ENCODE results near the gene NDUFS5.
"Not testable (repeated sequence)": the region's sequence is repeated elsewhere in the genome, so short reads cannot be mapped to it uniquely, and the experiment has no call there.

The NDUFS5 gene

GRCh38 chr1:39026051-39026865 lies at the start of gene NDUFS5:
Gene NDUFS5 (plus strand): TSS chr1:39026350. CDS start chr1:39028725, 2,375 bp downstream.
- peak; percentile 14 to 94 (median 80) for DNase-seq

GRCh38 chr1:38977399-38978244 lies 48.5 kb upstream of the NDUFS5 start:
- not testable (repeated sequence) for DNase-seq

- DNase-seq, result not testable (repeated sequence)
Measured at GRCh38 chr1:38978245-38978542, 48.0 kb upstream of the NDUFS5 start.

- DNase-seq, result not testable (repeated sequence)
Measured at GRCh38 chr1:38979380-38979779, 46.8 kb upstream of the NDUFS5 start.

DNA sequence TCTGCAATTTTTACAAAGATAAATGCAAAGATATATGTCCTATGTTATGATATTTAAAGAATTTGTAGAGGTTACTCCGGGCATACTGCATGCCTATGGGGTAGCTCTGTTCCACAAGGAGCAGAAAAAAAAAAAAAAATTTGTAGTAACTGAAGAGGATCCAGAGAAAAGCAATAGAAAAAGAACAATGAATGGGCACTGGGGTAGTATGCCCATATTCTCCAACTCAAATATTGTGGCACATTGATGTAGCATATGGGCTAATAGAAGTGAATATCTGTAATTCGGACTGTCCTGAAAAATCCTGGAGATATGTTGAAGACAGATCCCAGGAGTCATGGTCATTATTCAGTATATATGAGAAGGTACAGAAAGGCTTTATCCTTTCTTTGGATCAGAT lies 36.2 kb upstream of the NDUFS5 start:
- DNase-seq, result no peak

GRCh38 chr1:38990386-38990737 lies 35.8 kb upstream of the NDUFS5 start:
- no peak for DNase-seq

- peak; percentile 56 to 99 (median 96) for DNase-seq
Measured at GRCh38 chr1:38990738-38991637, 35.2 kb upstream of the NDUFS5 start, which contains the start of gene AKIRIN1. Gene AKIRIN1 (plus strand): TSS chr1:38991276. CDS start chr1:38991381, 105 bp downstream.

GRCh38 chr1:38991638-38992411 lies 34.3 kb upstream of the NDUFS5 start:
- DNase-seq, result peak in 41 of 56 donors; percentile 6 to 60 (median 36)

GRCh38 chr1:38992412-38993111 lies 33.6 kb upstream of the NDUFS5 start:
- DNase-seq, result peak in 3 of 56 donors; percentile 3 to 44 (median 6)

- DNase-seq, result no peak
Measured at GRCh38 chr1:38994196-38994595, 32.0 kb upstream of the NDUFS5 start.

- no peak for DNase-seq
Measured at GRCh38 chr1:38997034-38997900, 28.9 kb upstream of the NDUFS5 start.

DNA sequence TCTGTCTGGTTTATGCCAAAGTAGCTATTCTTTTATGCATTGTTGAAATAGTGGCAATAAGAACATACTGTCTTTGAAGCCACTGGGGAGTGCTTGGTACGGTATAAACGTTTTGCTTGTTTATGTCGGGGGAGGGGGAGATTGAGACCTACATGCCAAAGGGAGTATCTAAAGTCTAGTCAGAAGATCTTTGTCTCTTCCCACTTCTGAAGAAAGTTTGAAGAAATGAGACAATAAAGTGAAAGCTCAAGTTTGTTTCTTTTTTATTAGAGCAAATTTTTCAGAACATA lies 28.3 kb upstream of the NDUFS5 start:
- no peak for DNase-seq

- no peak for DNase-seq
Measured at GRCh38 chr1:39001516-39002421, 24.4 kb upstream of the NDUFS5 start.

DNA sequence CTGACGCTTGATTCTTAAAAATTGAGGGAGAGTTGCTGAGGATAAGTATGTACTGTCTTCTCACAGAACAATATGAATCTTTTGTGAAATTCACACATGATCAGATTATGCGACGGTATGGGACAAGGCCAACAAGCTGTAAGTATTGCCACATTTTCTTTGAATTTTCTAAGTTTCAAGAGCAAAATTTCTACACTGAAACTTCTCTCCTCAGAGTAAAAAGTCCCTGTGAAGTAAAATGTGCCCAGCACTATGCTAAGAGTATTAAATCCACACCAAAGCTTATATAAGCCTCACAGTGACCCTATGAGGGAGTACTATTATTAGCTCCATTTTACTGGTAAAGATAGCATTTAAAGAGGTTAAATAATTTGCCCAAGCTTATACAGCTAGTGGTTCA lies 22.9 kb upstream of the NDUFS5 start:
- DNase-seq, result no peak

- no peak for DNase-seq
Measured at GRCh38 chr1:39003794-39004193, 22.4 kb upstream of the NDUFS5 start.

GRCh38 chr1:39006287-39006686 lies 19.9 kb upstream of the NDUFS5 start:
- no peak for DNase-seq

GRCh38 chr1:39006726-39007645 lies 19.2 kb upstream of the NDUFS5 start:
- DNase-seq, result no peak
